Rectal smooth muscle tissue (tissue), 1 donor: ENCODE data around the gene NAALADL2.

Experiments used
- H3K27ac ChIP-seq: one replicate; pipeline ENCODE4 v1.7.0; 2013; ENCODE audit warnings: low read depth, low read length, inconsistent platforms
- H3K27me3 ChIP-seq: one replicate; pipeline ENCODE4 v1.7.0; 2013; ENCODE audit warnings: low read length; ENCODE audit not compliant: control insufficient read depth, insufficient read depth
- H3K36me3 ChIP-seq: one replicate; pipeline ENCODE4 v1.7.0; 2013; ENCODE audit warnings: low read length; ENCODE audit not compliant: control insufficient read depth, insufficient read depth
- H3K4me1 ChIP-seq: one replicate; pipeline ENCODE4 v1.7.0; 2013; ENCODE audit warnings: low read length; ENCODE audit not compliant: control insufficient read depth, insufficient read depth
- H3K4me3 ChIP-seq: one replicate; pipeline ENCODE4 v1.7.0; 2013; ENCODE audit warnings: low read length
- H3K9ac ChIP-seq: one replicate; pipeline ENCODE4 v1.7.0; 2013; ENCODE audit warnings: low read length

Gene NAALADL2

DNA sequence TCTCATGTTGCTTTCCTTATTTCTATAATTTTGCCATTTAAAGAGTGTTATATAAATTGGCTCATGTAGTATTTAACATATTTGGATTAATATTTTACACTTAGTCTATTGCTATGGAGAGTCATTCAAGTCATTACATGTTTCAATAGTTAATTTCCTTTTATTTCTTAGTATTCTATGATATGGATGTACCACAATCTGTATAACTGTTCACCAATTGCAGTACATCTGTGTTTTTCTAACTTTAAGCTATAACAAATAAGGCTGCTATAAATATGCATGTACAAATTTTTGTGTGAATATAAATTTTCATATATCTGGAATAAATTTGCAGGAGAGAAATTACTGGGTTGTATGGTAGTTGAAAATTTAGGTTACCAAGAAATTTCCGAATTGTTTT lies 993.4 kb downstream of the NAALADL2 start:
- H3K4me1 ChIP-seq = no peaks in the 10 kb centered on the region
- no peaks in the 10 kb centered on the region for H3K36me3 ChIP-seq
- H3K9ac ChIP-seq = no peak overlapping the region
- no peak overlapping the region for H3K4me3 ChIP-seq
- H3K27me3 ChIP-seq = no peaks in the 10 kb centered on the region
- H3K27ac ChIP-seq = no peak overlapping the region

GRCh38 chr3:175857666-175858270 lies 998.6 kb downstream of the NAALADL2 start:
- Histone ChIP-seq H3K27ac (no peak overlapping the region), H3K36me3 (no peaks in the 10 kb centered on the region), H3K9ac (no peak overlapping the region)

More at GRCh38 chr3:175857666-175858270, 998.6 kb downstream of the NAALADL2 start:
- no peak overlapping the region for H3K4me3 ChIP-seq
- no peaks in the 10 kb centered on the region for H3K4me1 ChIP-seq
- H3K27me3 ChIP-seq = no peaks in the 10 kb centered on the region
